ENCODE data around the gene FBN1. TPM values are rescaled to one million over a fixed set of nuclear protein-coding genes. Genes with fewer than 3 reads are reported as not detected.

Gene FBN1
- total and polyA plus RNA-seq, 7 donors: 1.2 to 173 (median 57.0) TPM

DNA sequence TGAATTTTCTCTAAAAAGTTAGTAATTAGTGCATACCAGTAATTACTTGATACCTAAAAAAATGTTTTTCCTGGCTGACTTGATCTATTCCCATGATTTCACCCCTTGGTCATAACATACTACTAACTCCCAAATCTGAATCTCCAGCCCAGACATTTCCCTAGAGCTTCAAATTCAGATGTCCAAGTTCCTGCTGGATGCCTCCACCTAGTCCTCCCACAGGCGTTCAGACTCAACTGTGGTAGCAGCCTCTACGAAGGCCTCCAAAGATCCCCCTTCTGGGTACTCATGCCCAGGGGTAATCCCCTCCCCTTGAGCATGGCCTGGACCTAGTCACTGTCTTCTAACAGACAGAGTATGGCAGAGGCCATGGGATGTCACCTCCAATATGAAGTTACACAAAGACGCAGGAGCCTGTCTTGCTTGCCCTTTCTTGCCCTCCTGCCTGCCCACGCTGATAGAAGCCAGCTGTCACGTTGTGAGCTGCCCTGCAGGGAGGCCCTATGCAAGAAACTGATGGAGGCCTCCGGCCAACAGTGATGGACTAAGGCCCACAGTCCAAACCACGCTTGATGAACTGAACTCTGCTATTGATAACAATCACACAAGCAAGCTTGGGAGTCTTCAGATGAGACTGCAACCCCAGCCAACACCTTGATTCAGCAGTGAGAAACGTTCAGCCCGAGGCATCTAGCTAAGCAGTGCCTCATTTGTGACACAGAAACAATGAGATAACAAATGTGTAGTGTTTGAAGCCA lies 8.6 kb upstream of the FBN1 start:
- peak overlapping the region in 2 of 4 donors; percentile 10 to 50 for H3K27ac ChIP-seq
- no peaks in the 10 kb centered on the region for H3K27me3 ChIP-seq
- H3K4me1 ChIP-seq: no peaks in the 10 kb centered on the region
- intact Hi-C loops (cut with DNase I): no loop called here
- H3K36me3 ChIP-seq: no peaks in the 10 kb centered on the region
- WGBS, 2 donors: 89% methylated on average over 9 of the region's 9 CpGs
- H3K4me3 ChIP-seq: no peak overlapping the region
- TF ChIP-seq EP300 (IDR thresholded peaks at IDR 0.05) (no peak), POLR2A (IDR thresholded peaks at IDR 0.05) (no peak), POLR2AphosphoS5 (IDR thresholded peaks at IDR 0.05) (no peak)
- TF ChIP-seq, protein P1, sequence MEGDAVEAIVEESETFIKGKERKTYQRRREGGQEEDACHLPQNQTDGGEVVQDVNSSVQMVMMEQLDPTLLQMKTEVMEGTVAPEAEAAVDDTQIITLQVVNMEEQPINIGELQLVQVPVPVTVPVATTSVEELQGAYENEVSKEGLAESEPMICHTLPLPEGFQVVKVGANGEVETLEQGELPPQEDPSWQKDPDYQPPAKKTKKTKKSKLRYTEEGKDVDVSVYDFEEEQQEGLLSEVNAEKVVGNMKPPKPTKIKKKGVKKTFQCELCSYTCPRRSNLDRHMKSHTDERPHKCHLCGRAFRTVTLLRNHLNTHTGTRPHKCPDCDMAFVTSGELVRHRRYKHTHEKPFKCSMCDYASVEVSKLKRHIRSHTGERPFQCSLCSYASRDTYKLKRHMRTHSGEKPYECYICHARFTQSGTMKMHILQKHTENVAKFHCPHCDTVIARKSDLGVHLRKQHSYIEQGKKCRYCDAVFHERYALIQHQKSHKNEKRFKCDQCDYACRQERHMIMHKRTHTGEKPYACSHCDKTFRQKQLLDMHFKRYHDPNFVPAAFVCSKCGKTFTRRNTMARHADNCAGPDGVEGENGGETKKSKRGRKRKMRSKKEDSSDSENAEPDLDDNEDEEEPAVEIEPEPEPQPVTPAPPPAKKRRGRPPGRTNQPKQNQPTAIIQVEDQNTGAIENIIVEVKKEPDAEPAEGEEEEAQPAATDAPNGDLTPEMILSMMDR (IDR thresholded peaks at IDR 0.05): no peak
- DNase-seq: no peak
- no peaks in the 10 kb centered on the region for H3K9me3 ChIP-seq

DNA sequence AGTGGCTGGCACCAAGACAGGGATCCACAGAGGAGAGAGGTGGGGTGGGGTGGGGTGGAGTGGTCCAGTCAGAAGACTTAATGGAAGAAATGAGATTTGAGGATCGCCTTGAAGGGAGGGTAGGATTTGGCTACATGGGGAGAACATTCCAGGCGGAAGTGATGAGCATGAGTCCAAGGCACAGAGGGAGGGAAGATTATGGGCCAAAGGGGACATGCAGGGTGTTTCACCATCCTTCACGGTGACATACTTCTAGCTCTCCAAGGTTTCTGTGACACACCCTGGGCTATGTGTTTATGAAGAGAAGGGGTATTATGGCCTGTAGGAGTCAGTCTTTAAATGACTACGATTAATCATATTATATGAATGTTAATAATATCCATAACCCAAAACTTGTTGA lies 7.7 kb upstream of the FBN1 start:
- TF ChIP-seq EP300 (IDR thresholded peaks at IDR 0.05) (no peak), POLR2A (IDR thresholded peaks at IDR 0.05) (no peak), POLR2AphosphoS5 (IDR thresholded peaks at IDR 0.05) (no peak)
- TF ChIP-seq, protein P1 (IDR thresholded peaks at IDR 0.05): no peak
- Histone ChIP-seq H3K4me3 (no peak overlapping the region), H3K36me3 (no peaks in the 10 kb centered on the region), H3K27me3 (no peaks in the 10 kb centered on the region), H3K4me1 (no peaks in the 10 kb centered on the region), H3K9me3 (no peaks in the 10 kb centered on the region), H3K27ac (peak overlapping the region in 1 of 4 donors; percentile 50)
- DNase-seq: no peak
- 94 to 95% methylated on average over 4 of the region's 4 CpGs for WGBS, 2 donors
- intact Hi-C loops (cut with DNase I): no loop called here

DNA sequence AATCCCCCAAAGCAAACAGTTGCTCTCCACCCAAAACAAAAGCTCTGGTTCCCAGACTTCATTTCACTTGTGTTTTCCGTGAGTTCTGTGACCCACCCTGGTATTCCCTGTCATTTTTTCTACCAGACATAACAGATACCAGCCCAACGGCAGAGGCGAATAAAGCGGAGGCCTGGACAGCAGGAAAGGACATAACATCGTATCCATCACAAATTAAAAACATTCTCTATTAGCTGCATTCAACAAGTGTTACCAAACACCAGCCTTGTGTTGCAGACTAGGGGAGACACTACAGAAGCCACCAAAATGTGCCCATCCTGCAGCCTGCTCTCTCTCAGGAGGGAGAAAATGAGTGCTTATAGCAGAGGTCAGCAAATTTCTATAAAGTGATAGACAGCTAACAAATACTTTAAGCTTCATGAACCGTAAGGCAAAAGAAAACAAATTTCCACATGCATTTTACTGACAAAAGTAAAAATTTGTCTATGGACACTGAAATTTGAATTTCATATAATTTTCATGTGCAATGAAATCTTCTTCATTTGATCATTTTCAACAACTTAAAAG lies 7.1 kb upstream of the FBN1 start:
- H3K36me3 ChIP-seq: no peaks in the 10 kb centered on the region
- TF ChIP-seq, protein P1 (IDR thresholded peaks at IDR 0.05): no peak
- no peak for TF ChIP-seq POLR2AphosphoS5 (IDR thresholded peaks at IDR 0.05)
- TF ChIP-seq POLR2A (IDR thresholded peaks at IDR 0.05): no peak
- TF ChIP-seq EP300 (IDR thresholded peaks at IDR 0.05): no peak
- H3K4me1 ChIP-seq: no peaks in the 10 kb centered on the region
- intact Hi-C loops (cut with DNase I): no loop called here
- no peaks in the 10 kb centered on the region for H3K9me3 ChIP-seq
- no peak overlapping the region for H3K4me3 ChIP-seq
- H3K27ac ChIP-seq: no peak overlapping the region
- DNase-seq: no peak
- WGBS, 2 donors: 92 to 94% methylated on average over 6 of the region's 6 CpGs
- H3K27me3 ChIP-seq: no peaks in the 10 kb centered on the region

DNA sequence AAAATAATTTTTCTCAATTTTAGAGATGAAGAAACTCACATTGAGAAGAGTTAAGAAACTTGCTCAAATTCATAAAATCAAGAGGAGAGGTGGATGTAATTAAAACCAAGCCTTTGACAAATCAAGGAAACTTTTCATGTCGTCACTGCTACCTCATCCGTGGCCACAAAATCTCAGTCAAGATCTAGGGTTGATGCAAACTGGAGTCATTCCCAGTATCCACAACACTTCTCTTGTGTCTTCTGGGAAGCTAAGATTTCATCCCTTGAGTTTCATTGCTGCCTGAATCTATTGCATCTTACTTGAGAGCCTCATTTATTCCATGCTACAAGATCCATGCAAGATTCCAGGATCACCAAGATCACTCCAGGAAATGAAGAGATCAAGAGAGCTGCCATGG lies 5.4 kb upstream of the FBN1 start:
- Histone ChIP-seq H3K9me3 (no peaks in the 10 kb centered on the region), H3K36me3 (no peaks in the 10 kb centered on the region), H3K4me3 (no peak overlapping the region), H3K4me1 (peaks cover 0 to 8% (median 5%) of the 10 kb centered on the region in 4 donors), H3K27me3 (peaks cover 0 to 3% (median 0%) of the 10 kb centered on the region in 3 donors), H3K27ac (no peak overlapping the region)
- intact Hi-C loops (cut with DNase I): no loop called here
- no peak for DNase-seq
- WGBS, 2 donors: 92 to 95% methylated on average over 2 of the region's 2 CpGs
- no peak for TF ChIP-seq EP300 (IDR thresholded peaks at IDR 0.05)
- TF ChIP-seq POLR2A (IDR thresholded peaks at IDR 0.05): no peak
- TF ChIP-seq, protein P1 (IDR thresholded peaks at IDR 0.05): no peak
- no peak for TF ChIP-seq POLR2AphosphoS5 (IDR thresholded peaks at IDR 0.05)

All from sigmoid colon (tissue), 7 donors.